SK-N-SH treated with all-trans-retinoic acid at 6 μM for 48 hours (cell line): Measurements from ENCODE around the gene AIG1.

Source experiments
- ARNTL ChIP-seq: fragments of 450-650 bp; formaldehyde crosslinking; IDR thresholded peaks from 2 replicates; pipeline ENCODE4 v1.5.0; 2020; ENCODE audit warnings: low read depth, mild to moderate bottlenecking, moderate library complexity, borderline replicate concordance
- ZFP3 ChIP-seq: fragments of 250-450 bp; sonication (Bioruptor Pico); IDR thresholded peaks from 2 replicates; pipeline ENCODE4 v1.5.0; 2020; ENCODE audit warnings: mild to moderate bottlenecking, moderate library complexity
- ZNF565 ChIP-seq: fragments of 450-650 bp; formaldehyde crosslinking; conservative IDR thresholded peaks from 2 replicates; pipeline ENCODE4 v1.5.0; 2020; ENCODE audit warnings: low read depth, mild to moderate bottlenecking, moderate library complexity
- TF ChIP-seq, protein P1 (sequence below): fragments of 250-450 bp; sonication (Bioruptor Pico); IDR thresholded peaks from 2 replicates; pipeline ENCODE4 v1.8.0; 2020; ENCODE audit warnings: mild to moderate bottlenecking, moderate library complexity, borderline replicate concordance

DNA sequence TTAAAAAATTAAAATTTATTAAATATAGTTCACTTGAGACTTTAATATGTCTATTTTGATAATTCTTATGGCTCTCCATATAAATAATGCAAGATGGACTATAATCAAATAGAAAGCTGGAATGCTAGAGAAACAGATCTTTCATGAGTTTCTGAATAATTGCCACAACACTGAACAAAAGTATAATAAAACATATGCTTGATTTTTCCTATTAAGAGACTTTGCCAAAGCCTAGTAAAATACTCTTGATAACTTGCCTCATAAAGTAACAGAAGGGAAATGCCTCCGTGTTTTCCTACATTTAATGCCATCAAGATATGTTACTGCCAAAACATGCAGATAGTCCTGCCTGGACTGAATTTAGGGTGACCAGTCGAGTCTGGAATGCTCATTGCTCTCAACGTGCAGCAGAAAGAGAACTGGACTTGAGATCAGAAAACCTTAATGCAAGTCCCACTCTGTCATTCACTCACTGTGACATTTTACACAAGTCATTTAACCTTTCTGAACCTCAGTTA, 153.2 kb downstream of the AIG1 start:
- TF ChIP-seq, protein P1, sequence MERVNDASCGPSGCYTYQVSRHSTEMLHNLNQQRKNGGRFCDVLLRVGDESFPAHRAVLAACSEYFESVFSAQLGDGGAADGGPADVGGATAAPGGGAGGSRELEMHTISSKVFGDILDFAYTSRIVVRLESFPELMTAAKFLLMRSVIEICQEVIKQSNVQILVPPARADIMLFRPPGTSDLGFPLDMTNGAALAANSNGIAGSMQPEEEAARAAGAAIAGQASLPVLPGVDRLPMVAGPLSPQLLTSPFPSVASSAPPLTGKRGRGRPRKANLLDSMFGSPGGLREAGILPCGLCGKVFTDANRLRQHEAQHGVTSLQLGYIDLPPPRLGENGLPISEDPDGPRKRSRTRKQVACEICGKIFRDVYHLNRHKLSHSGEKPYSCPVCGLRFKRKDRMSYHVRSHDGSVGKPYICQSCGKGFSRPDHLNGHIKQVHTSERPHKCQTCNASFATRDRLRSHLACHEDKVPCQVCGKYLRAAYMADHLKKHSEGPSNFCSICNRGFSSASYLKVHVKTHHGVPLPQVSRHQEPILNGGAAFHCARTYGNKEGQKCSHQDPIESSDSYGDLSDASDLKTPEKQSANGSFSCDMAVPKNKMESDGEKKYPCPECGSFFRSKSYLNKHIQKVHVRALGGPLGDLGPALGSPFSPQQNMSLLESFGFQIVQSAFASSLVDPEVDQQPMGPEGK, result no peak
- TF ChIP-seq ARNTL, result no peak
- no peak for TF ChIP-seq ZFP3 (CRISPR knock-in tag)
- TF ChIP-seq ZNF565 (CRISPR knock-in tag), result no peak
